Liver (tissue), 3 donors: ENCODE data around the gene TMEM91.

Experiments used
- ATF3 ChIP-seq: IDR thresholded peaks from 2 replicates; pipeline ENCODE4 v1.6.1; 2016; ENCODE audit warnings: antibody characterized with exemption
- CTCF ChIP-seq: fragments of 150-350 bp; IDR thresholded peaks from 2 replicates; pipeline ENCODE4 v1.5.1; 2017; ENCODE audit warnings: improper control_type of control experiment, low read depth, low read length; ENCODE audit not compliant: missing input control
- FOXA1 ChIP-seq: IDR thresholded peaks from 2 replicates; pipeline ENCODE4 v1.6.1; 2016; ENCODE audit warnings: antibody characterized with exemption
- GABPA ChIP-seq, 2 donors: IDR thresholded peaks in 1 of 2; conservative IDR thresholded peaks in 1 of 2; 2 replicates each; pipeline ENCODE4 v1.6.1; 2016; ENCODE audit warnings: antibody characterized with exemption in 2 of 2, mild to moderate bottlenecking in 1 of 2, moderate library complexity in 1 of 2
- MAX ChIP-seq: IDR thresholded peaks from 2 replicates; pipeline ENCODE4 v1.6.1; 2016; ENCODE audit warnings: antibody characterized with exemption
- RAD21 ChIP-seq, 2 donors: IDR thresholded peaks; 2 replicates each; pipeline ENCODE4 v1.6.1; 2016; ENCODE audit warnings: antibody characterized with exemption in 2 of 2, mild to moderate bottlenecking in 2 of 2
- REST ChIP-seq: IDR thresholded peaks from 2 replicates; pipeline ENCODE4 v1.6.1; 2016; ENCODE audit warnings: antibody characterized with exemption, mild to moderate bottlenecking
- RXRA ChIP-seq, 2 donors: IDR thresholded peaks; 2 replicates each; pipeline ENCODE4 v1.6.1; 2017 to 2018; ENCODE audit warnings: antibody characterized with exemption in 2 of 2, mild to moderate bottlenecking in 1 of 2
- SP1 ChIP-seq: IDR thresholded peaks from 2 replicates; pipeline ENCODE4 v1.6.1; 2018; ENCODE audit warnings: antibody characterized with exemption, mild to moderate bottlenecking
- YY1 ChIP-seq: IDR thresholded peaks from 2 replicates; pipeline ENCODE4 v1.6.1; 2016; ENCODE audit warnings: antibody characterized with exemption, mild to moderate bottlenecking
- ZBTB33 ChIP-seq: IDR thresholded peaks from 2 replicates; pipeline ENCODE4 v1.6.1; 2016; ENCODE audit warnings: antibody characterized with exemption
- donor health status: healthy.
- donor health status: healthy.

- TF ChIP-seq FOXA1: no peak
- no peak for TF ChIP-seq MAX
- TF ChIP-seq CTCF: no peak
- no peak for TF ChIP-seq ZBTB33
- no peak for TF ChIP-seq GABPA (IDR thresholded peaks at IDR 0.05 in 1 of 2, conservative IDR thresholded peaks at IDR 0.05 in 1 of 2)
- TF ChIP-seq RAD21 (IDR thresholded peaks at IDR 0.05): no peak
- TF ChIP-seq YY1: no peak
- no peak for TF ChIP-seq REST
- TF ChIP-seq RXRA (IDR thresholded peaks at IDR 0.05): no peak
- no peak for TF ChIP-seq SP1
- TF ChIP-seq ATF3: no peak
Measured at GRCh38 chr19:41359741-41360140, 16.6 kb upstream of the TMEM91 start.
